Dermis blood vessel endothelial cell (primary cell): ENCODE measurements around the gene SPATA31A6. TPM values are rescaled to one million over a fixed set of nuclear protein-coding genes. Genes with fewer than 3 reads are reported as not detected.
"Not testable (repeated sequence)": the region's sequence is repeated elsewhere in the genome, so short reads cannot be mapped to it uniquely, and the experiment has no call there.

Experiments
- DNase-seq: peaks from one replicate; pipeline ENCODE4 v3.0.0; 2010
- total RNA-seq: library from RNA; depleted of rRNA; stranded (reverse); fragments of >200 nt; gene quantifications from 2 replicates; pipeline ENCODE4 v1.2.3, GENCODE V29; 2014

Gene SPATA31A6
- total RNA-seq: not detected in 2 replicates

GRCh38 chr9:42183359-42183758 lies at the start of gene SPATA31A6:
Gene SPATA31A6 (plus strand): TSS chr9:42183659. CDS start chr9:42183688, 29 bp downstream.
- not testable (repeated sequence) for DNase-seq

GRCh38 chr9:42160299-42160698 lies 23.2 kb upstream of the SPATA31A6 start:
- DNase-seq: peak; percentile 65

- peak; percentile 54 for DNase-seq
Measured at GRCh38 chr9:42219861-42220260, 36.4 kb downstream of the SPATA31A6 start.

GRCh38 chr9:42223230-42223629 lies 39.8 kb downstream of the SPATA31A6 start:
- DNase-seq: peak; percentile 64

- peak; percentile 87 for DNase-seq
Measured at GRCh38 chr9:42233031-42233430, 49.6 kb downstream of the SPATA31A6 start.

- DNase-seq: peak; percentile 46
Measured at GRCh38 chr9:42234610-42235009, 51.2 kb downstream of the SPATA31A6 start.

GRCh38 chr9:42235352-42235991 lies 52.0 kb downstream of the SPATA31A6 start:
- peak; percentile 65 for DNase-seq

- DNase-seq: not testable (repeated sequence)
Measured at GRCh38 chr9:42236097-42236496, 52.6 kb downstream of the SPATA31A6 start.

GRCh38 chr9:42237381-42237780 lies 53.9 kb downstream of the SPATA31A6 start:
- DNase-seq: peak; percentile 46

- peak; percentile 30 for DNase-seq
Measured at GRCh38 chr9:42238862-42239261, 55.4 kb downstream of the SPATA31A6 start.

Other genes with a start within 250 kb of the SPATA31A6 start
- 87.2 and 232 TPM in 2 replicates for gene CNTNAP3B, start 54.2 kb upstream of the SPATA31A6 start, total RNA-seq